ENCODE results near the gene SLC44A5. TPM values are rescaled to one million over a fixed set of nuclear protein-coding genes. Genes with fewer than 3 reads are reported as not detected.
"Not testable (repeated sequence)": the region's sequence is repeated elsewhere in the genome, so short reads cannot be mapped to it uniquely, and the experiment has no call there.

Gene SLC44A5
- total RNA-seq, 2 experiments from 2014 or later, result 0.98 to 1.1 TPM

GRCh38 chr1:75615613-75616435, 4.9 kb upstream of the SLC44A5 start:
- Mint-ChIP-seq H3K27ac (no peak overlapping the region), H3K27me3 (peaks cover 63% of the 10 kb centered on the region), H3K4me3 (peak overlapping the region; percentile 16), H3K36me3 (ENCODE audit: low read depth) (peaks cover 4% of the 10 kb centered on the region), H3K4me1 (peaks cover 12% of the 10 kb centered on the region), H3K9me3 (no peaks in the 10 kb centered on the region)
- CTCF ChIA-PET, result interaction anchor here (0.6 kb wide), 1 partner anchor 18 kb away, joined by 5 read pairs; no protein-coding TSS in a partner anchor
- POLR2A ChIA-PET, result no interaction called here
- no peak for DNase-seq

DNA sequence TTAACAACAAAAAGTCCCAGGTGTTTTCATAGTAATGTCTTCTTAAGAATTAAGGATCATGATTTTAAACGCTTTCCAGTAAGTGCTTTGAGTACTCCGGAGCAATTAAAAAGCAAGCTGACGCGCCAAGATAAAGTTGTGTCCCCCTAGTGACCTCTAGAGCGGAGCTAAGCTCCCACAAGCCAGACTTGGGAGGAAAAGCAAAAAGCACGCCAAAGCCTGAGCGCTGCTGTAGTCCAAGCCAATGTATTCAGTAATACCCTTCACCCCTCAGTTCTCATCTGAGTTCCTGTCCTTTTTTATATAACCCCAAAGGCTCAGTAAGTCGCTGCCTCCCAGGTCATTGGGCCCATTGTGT, 3.5 kb upstream of the SLC44A5 start:
- H3K27ac Mint-ChIP-seq, result no peak overlapping the region
- peaks cover 55% of the 10 kb centered on the region for H3K27me3 Mint-ChIP-seq

DNA sequence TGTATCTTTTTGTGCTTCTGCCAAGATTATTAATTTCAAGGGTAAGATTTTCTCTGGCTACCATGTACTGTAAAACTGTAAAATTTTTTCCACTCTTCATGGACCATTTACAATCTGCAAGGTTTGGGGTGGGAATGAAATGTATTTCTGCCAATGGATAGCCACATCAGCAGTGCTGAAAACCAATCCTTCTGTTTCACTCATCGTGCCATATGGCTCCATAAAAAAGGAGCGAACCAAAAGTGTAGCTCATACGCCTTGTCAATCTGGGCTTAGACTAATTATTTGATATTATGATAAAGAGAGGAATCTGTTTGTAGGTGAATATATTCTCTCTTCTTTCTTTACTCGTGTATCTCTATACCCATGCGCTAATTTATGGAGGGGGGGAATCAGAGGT, 3.0 kb upstream of the SLC44A5 start:
- no peak for DNase-seq
- Mint-ChIP-seq H3K27ac (no peak overlapping the region), H3K4me1 (peaks cover 12% of the 10 kb centered on the region), H3K27me3 (peaks cover 55% of the 10 kb centered on the region), H3K36me3 (ENCODE audit: low read depth) (peaks cover 4% of the 10 kb centered on the region), H3K4me3 (no peak overlapping the region), H3K9me3 (no peaks in the 10 kb centered on the region)
- CTCF ChIA-PET, result no interaction called here
- POLR2A ChIA-PET, result no interaction called here

More for the DNA sequence above, 3.5 kb upstream of the SLC44A5 start:
- POLR2A ChIA-PET, result no interaction called here
- H3K4me1 Mint-ChIP-seq, result peaks cover 12% of the 10 kb centered on the region
- CTCF ChIA-PET, result interaction anchor here (0.9 kb wide), 1 partner anchor 18 kb away, joined by 3 read pairs; no protein-coding TSS in a partner anchor
- no peak for DNase-seq
- peaks cover 4% of the 10 kb centered on the region for H3K36me3 Mint-ChIP-seq (ENCODE audit: low read depth)
- H3K9me3 Mint-ChIP-seq, result no peaks in the 10 kb centered on the region
- H3K4me3 Mint-ChIP-seq, result no peak overlapping the region

DNA sequence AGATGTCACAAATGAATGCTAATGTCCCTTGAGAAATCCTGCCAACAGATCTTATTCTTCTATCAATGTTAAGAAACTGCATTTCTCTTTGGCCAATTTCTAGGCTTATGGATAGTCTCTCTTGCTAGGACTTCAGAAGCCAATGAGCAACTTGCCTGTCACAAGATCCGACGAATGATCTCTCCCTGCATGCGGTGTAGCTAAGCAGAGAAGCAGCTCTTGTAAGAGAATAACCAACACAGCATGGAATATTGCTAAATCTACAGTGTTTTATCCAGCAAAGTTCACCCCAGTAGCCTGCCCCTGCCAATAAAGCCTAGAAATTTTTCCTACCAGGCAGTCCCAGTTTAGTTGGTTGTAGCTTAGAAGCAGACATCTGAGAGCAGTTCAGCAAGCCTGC, 2.1 kb upstream of the SLC44A5 start:
- peaks cover 4% of the 10 kb centered on the region for H3K36me3 Mint-ChIP-seq (ENCODE audit: low read depth)
- DNase-seq, result no peak
- H3K9me3 Mint-ChIP-seq, result no peaks in the 10 kb centered on the region
- CTCF ChIA-PET, result no interaction called here
- peaks cover 51% of the 10 kb centered on the region for H3K27me3 Mint-ChIP-seq
- H3K4me1 Mint-ChIP-seq, result peaks cover 12% of the 10 kb centered on the region
- H3K4me3 Mint-ChIP-seq, result no peak overlapping the region
- H3K27ac Mint-ChIP-seq, result no peak overlapping the region
- POLR2A ChIA-PET, result no interaction called here

DNA sequence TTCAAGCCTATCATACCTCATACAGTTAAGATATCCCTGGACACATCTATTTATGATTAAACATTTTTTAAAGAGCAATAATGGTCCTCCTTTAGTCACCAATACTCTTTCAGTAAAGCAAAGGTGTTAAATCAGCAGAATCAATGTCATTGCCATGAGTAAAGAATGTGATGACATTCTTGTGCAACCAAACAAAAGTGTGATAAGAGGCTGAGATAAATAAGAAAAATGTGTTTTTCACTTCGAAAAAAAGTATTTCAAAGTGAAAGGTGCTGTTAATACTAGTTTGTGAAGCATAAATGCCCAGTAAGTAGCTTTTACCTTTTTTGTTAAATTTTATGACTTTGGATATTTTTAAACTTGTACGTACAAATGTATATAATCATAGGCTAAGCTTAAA, 8.4 kb downstream of the SLC44A5 start:
- Mint-ChIP-seq H3K9me3 (no peaks in the 10 kb centered on the region), H3K36me3 (ENCODE audit: low read depth) (no peaks in the 10 kb centered on the region), H3K27me3 (peaks cover 5% of the 10 kb centered on the region), H3K4me1 (no peaks in the 10 kb centered on the region), H3K27ac (no peak overlapping the region), H3K4me3 (no peak overlapping the region)
- DNase-seq, result no peak
- ChIA-PET CTCF (no interaction called here), POLR2A (no interaction called here)

DNA sequence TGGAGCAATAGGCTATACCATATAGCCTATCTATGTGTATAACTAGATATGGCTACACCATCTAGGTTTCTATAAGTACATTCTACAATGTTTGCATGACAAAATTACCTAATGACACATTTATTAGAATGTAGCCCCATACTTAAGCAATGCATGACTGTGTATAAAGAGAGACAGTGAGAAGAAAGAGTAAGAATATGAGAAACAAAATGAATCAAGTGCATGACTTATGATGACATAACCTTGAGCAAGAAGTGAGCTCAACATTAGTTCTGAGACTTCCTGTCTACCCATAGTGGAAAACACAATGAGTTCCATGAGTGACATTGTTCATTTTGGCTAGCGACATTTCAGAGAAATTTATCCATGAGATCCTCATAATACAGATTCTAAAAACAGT, 10.1 kb downstream of the SLC44A5 start:
- CTCF ChIA-PET, result no interaction called here
- POLR2A ChIA-PET, result no interaction called here

DNA sequence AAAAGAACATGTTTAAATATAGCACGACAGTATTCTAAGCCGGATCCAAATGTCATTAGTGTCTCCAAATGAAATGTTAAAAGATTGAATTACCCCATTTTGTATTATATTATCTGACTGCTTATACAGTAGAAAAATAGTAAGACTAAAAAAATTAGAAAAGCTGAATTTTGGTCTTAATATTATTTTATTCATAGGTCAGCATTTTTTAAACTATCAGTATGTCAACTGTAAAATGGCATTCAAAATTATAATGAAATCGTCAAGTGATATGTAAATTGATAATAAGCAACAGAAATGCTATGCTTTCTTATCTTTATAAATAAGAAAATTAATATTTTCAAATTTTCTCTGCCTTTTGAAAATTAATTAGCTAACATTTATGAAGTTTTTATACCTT, 16.6 kb downstream of the SLC44A5 start:
- H3K27me3 Mint-ChIP-seq, result no peaks in the 10 kb centered on the region
- no peak for DNase-seq
- H3K4me3 Mint-ChIP-seq, result no peak overlapping the region
- H3K4me1 Mint-ChIP-seq, result no peaks in the 10 kb centered on the region
- H3K27ac Mint-ChIP-seq, result no peak overlapping the region
- no peaks in the 10 kb centered on the region for H3K36me3 Mint-ChIP-seq (ENCODE audit: low read depth)
- ChIA-PET POLR2A (no interaction called here), CTCF (no interaction called here)
- no peaks in the 10 kb centered on the region for H3K9me3 Mint-ChIP-seq

More for the DNA sequence above, 10.1 kb downstream of the SLC44A5 start:
- Mint-ChIP-seq H3K4me1 (no peaks in the 10 kb centered on the region), H3K4me3 (no peak overlapping the region), H3K27ac (no peak overlapping the region), H3K27me3 (no peaks in the 10 kb centered on the region), H3K36me3 (ENCODE audit: low read depth) (no peaks in the 10 kb centered on the region), H3K9me3 (no peaks in the 10 kb centered on the region)
- DNase-seq, result no peak

- H3K27me3 Mint-ChIP-seq, H3K9me3 Mint-ChIP-seq, CTCF ChIA-PET: not testable (repeated sequence)
Measured at GRCh38 chr1:75593457-75593856, 17.5 kb downstream of the SLC44A5 start.

GRCh38 chr1:75589637-75590036, 21.3 kb downstream of the SLC44A5 start:
- ChIA-PET POLR2A (no interaction called here), CTCF (no interaction called here)
- H3K27me3 Mint-ChIP-seq, result no peaks in the 10 kb centered on the region
- no peak for DNase-seq
- H3K9me3 Mint-ChIP-seq, result no peaks in the 10 kb centered on the region
- H3K4me1 Mint-ChIP-seq, result no peaks in the 10 kb centered on the region
- no peaks in the 10 kb centered on the region for H3K36me3 Mint-ChIP-seq (ENCODE audit: low read depth)
- no peak overlapping the region for H3K27ac Mint-ChIP-seq
- H3K4me3 Mint-ChIP-seq, result no peak overlapping the region

More at GRCh38 chr1:75593457-75593856, 17.5 kb downstream of the SLC44A5 start:
- DNase-seq; POLR2A ChIA-PET; H3K4me1 Mint-ChIP-seq; H3K27ac Mint-ChIP-seq; H3K4me3 Mint-ChIP-seq; H3K36me3 Mint-ChIP-seq (ENCODE audit: low read depth): not testable (repeated sequence)

GRCh38 chr1:75588779-75589475, 22.0 kb downstream of the SLC44A5 start:
- H3K27me3 Mint-ChIP-seq, result no peaks in the 10 kb centered on the region
- DNase-seq, result no peak
- H3K27ac Mint-ChIP-seq, result no peak overlapping the region
- H3K4me1 Mint-ChIP-seq, result no peaks in the 10 kb centered on the region
- no peaks in the 10 kb centered on the region for H3K9me3 Mint-ChIP-seq
- no peaks in the 10 kb centered on the region for H3K36me3 Mint-ChIP-seq (ENCODE audit: low read depth)
- H3K4me3 Mint-ChIP-seq, result no peak overlapping the region
- ChIA-PET CTCF (no interaction called here), POLR2A (no interaction called here)

DNA sequence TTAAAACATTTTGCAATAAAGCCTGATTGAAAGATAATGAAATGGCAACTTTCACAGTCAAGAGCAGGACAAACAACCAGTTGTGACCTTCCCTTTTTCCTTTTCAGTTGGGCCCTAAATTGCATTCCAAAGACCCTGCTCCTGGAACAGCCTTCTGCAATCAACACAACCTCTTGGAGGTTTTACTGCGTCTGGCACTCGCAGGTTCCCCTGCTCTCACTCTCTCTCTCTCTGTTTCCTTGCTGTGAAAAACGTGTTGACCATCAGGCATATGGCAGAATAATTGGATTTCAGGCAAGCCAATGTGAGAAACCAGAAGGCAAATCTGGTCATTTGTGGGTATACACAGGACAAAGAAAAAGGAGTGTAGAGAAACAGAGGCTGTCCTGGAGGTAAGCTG, 23.2 kb downstream of the SLC44A5 start:
- POLR2A ChIA-PET, result no interaction called here
- CTCF ChIA-PET, result no interaction called here
- Mint-ChIP-seq H3K27ac (no peak overlapping the region), H3K4me1 (no peaks in the 10 kb centered on the region), H3K27me3 (no peaks in the 10 kb centered on the region), H3K4me3 (no peak overlapping the region), H3K9me3 (no peaks in the 10 kb centered on the region), H3K36me3 (ENCODE audit: low read depth) (no peaks in the 10 kb centered on the region)
- no peak for DNase-seq

- Mint-ChIP-seq H3K9me3 (no peaks in the 10 kb centered on the region), H3K36me3 (ENCODE audit: low read depth) (no peaks in the 10 kb centered on the region), H3K4me1 (no peaks in the 10 kb centered on the region), H3K4me3 (no peak overlapping the region), H3K27ac (no peak overlapping the region), H3K27me3 (no peaks in the 10 kb centered on the region)
- DNase-seq, result no peak
- CTCF ChIA-PET, result no interaction called here
- POLR2A ChIA-PET, result no interaction called here
Measured at GRCh38 chr1:75583282-75583681, 27.6 kb downstream of the SLC44A5 start.

DNA sequence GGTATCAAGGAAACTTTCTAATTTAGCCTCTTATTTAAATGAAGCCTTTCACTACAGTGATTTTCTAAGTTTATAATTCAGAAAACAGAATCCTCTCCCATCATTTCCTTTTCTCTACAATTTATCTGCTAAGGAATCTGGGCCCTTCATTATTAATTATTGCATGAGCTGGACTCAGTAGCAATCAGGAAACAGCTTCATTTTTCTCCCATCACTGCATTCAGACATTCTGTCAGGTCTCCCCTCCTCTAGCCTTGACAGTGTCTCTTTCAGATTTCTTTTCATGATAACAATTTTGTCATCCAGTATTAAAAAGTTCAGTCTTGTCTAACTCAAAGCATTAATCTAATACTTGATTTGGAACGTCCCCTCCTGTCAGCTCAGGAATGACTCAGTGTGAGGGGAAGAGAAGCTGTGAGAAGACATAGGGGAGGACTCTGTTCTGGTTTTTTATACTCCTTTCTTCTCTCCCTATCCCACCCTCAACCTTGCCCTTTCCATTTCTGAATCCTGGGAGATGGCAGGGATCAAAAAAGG, 28.1 kb downstream of the SLC44A5 start:
- Mint-ChIP-seq H3K9me3 (no peaks in the 10 kb centered on the region), H3K27ac (no peak overlapping the region), H3K27me3 (no peaks in the 10 kb centered on the region), H3K4me1 (no peaks in the 10 kb centered on the region), H3K4me3 (no peak overlapping the region), H3K36me3 (ENCODE audit: low read depth) (no peaks in the 10 kb centered on the region)
- POLR2A ChIA-PET, result no interaction called here
- no peak for DNase-seq
- CTCF ChIA-PET, result no interaction called here

- H3K4me1 Mint-ChIP-seq, result no peaks in the 10 kb centered on the region
- H3K36me3 Mint-ChIP-seq (ENCODE audit: low read depth), result no peaks in the 10 kb centered on the region
- ChIA-PET CTCF (no interaction called here), POLR2A (no interaction called here)
- no peak overlapping the region for H3K27ac Mint-ChIP-seq
- no peak overlapping the region for H3K4me3 Mint-ChIP-seq
- H3K27me3 Mint-ChIP-seq, result no peaks in the 10 kb centered on the region
- H3K9me3 Mint-ChIP-seq, result no peaks in the 10 kb centered on the region
- no peak for DNase-seq
Measured at GRCh38 chr1:75579046-75579445, 31.9 kb downstream of the SLC44A5 start.
